Hematopoietic multipotent progenitor cell treated with erythropoietin and hydrocortisone succinate and interleukin-3 and kit ligand, for 15 days (in vitro differentiated cells): ENCODE data around the gene GNG7.

Source experiments
- DNase-seq: peaks from one replicate; pipeline ENCODE4 v3.0.0-alpha.2; 2015; ENCODE audit warnings: low spot score

GNG7 gene

GRCh38 chr19:2702170-2703076 lies at the start of gene GNG7:
TSS of gene GNG7 (minus strand) at chr19:2702694. CDS start at chr19:2520688, 182,006 bp downstream.
- peak; percentile 80 for DNase-seq

- no peak for DNase-seq
Observed at GRCh38 chr19:2751438-2751830, 48.9 kb upstream of the GNG7 start.

- no peak for DNase-seq
Observed at GRCh38 chr19:2750808-2751437, 48.4 kb upstream of the GNG7 start.

DNA sequence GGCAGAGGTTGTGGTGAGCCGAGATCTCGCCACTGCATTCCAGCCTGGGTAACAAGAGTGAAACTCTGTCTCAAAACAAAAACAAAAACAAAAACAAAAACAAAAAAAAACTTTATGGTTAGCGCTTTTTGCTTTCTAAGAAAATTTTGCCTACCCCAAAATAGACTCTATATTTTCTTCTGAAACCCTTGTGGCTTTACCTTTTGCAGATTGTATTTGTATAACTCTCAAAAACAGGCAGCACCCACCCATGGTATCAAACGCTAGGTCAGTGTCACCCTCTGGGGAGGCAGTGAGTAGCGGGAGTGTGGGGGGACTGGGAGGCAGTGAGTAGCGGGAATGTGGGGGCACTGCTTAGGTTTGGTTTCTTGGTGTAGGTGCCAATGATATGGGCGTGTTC lies 44.9 kb upstream of the GNG7 start:
- no peak for DNase-seq

GRCh38 chr19:2744113-2744512 lies 41.6 kb upstream of the GNG7 start:
- DNase-seq = no peak

DNA sequence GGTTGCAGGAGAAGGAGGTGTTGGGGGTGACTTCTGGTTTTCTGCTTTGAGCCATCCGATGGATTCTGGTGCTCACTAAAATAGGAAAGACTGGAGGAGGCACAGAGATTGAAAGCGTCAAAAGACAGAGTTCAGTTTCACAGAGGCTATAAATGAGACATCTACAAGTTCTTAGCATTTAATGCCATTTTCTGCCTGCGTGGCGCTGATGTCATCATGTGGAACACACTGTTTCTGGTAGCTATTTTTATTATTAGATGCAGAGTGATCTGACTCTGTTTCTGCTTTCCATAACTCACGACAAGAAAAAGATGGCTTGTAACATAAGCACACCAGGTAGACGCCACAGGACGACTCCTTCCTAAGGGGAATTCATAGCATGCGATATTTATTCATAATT lies 40.6 kb upstream of the GNG7 start:
- DNase-seq = no peak

- DNase-seq = no peak
Observed at GRCh38 chr19:2740314-2740656, 37.8 kb upstream of the GNG7 start.

GRCh38 chr19:2739602-2740313 lies 37.3 kb upstream of the GNG7 start, which contains the start of gene SLC39A3:
TSS of gene SLC39A3 (minus strand) at chr19:2740017. CDS start at chr19:2737257, 2,760 bp downstream.
- DNase-seq = peak; percentile 95

GRCh38 chr19:2736550-2737190 lies 34.2 kb upstream of the GNG7 start:
- DNase-seq = no peak

DNA sequence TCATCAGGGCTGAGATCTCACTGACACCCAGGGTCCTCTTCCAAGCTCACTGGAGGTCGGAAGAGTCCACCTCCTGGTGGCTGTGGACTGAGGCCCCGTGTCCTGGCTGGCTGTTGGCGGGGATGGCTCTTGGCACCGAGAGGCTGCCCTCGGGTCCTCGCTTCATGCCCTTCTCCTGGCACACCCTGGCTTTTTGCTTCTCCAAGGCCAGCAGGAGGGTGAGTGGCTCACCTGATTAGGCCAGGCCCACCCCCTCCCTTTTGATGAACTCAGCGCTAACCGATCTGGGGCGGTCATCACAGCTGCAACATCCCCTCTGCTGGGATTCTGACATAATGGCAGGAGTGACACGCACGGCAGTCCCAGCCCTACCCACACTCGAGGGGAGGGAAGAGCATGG lies 32.9 kb upstream of the GNG7 start:
- no peak for DNase-seq

DNA sequence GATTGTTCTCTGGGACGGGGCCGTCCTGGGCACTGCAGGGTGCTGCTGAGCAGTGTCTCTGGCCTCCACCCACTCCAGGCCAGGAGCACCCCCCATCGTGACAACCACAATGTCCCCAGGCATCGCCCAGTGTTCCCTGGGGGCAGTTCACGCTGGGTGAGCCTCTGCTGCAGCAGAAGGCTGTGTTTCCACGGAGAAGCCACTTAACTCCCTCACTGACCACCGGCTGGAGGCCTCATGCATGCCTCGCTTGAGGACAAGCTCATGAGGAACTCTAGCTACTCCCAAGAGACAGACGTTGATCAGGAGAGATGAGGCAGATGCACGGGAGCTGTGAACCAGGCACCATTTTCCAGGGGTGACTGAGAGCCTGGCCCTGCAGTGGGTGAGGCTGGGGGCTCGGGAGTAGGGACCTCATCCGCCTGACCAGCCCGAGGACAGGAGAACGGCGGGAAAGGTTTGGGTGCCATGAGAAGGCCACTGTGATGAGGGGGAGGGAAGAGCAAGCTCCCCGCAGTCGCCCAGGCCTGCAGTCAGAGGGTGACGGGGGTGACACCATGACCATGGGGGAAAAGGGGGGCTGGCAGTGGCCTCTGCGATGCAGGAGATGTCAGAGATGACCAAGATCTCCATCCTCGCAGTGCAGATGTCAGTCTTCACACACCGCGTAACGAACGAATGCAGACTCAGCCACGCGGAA lies 32.2 kb upstream of the GNG7 start:
- no peak for DNase-seq

DNA sequence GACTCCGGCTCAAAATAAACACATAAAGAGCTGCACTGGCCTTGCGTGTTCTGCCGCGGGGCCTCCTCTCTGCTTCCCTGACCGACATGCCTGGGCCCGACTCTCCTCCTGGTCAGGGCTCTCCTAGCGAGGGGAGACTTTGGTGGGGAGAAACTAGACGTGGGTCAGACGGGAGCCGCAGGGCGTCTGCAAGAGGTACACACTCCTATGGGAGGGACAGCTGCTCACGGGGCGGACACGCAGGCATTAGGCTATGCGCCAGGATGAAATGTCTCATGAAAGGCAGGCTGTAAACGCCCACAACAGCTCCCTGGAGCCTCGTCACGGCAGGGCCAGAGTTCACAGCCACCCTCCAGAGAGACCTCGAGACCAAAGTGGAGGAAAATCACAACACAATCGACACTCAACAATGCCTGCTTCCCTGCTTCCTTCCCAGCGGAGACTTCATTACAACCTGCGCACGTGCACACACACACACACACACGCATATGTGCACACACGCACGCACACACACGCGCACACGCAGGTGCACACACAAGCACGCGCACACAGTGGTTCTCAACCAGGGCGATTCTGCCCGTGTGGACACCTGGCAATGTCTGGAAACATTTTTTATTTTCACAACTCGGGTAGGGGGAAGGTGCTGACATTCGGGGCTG lies 31.6 kb upstream of the GNG7 start:
- no peak for DNase-seq

GRCh38 chr19:2732883-2733282 lies 30.4 kb upstream of the GNG7 start:
- no peak for DNase-seq

GRCh38 chr19:2732157-2732725 lies 29.7 kb upstream of the GNG7 start:
- no peak for DNase-seq

GRCh38 chr19:2731181-2731995 lies 28.9 kb upstream of the GNG7 start:
- DNase-seq = no peak

DNA sequence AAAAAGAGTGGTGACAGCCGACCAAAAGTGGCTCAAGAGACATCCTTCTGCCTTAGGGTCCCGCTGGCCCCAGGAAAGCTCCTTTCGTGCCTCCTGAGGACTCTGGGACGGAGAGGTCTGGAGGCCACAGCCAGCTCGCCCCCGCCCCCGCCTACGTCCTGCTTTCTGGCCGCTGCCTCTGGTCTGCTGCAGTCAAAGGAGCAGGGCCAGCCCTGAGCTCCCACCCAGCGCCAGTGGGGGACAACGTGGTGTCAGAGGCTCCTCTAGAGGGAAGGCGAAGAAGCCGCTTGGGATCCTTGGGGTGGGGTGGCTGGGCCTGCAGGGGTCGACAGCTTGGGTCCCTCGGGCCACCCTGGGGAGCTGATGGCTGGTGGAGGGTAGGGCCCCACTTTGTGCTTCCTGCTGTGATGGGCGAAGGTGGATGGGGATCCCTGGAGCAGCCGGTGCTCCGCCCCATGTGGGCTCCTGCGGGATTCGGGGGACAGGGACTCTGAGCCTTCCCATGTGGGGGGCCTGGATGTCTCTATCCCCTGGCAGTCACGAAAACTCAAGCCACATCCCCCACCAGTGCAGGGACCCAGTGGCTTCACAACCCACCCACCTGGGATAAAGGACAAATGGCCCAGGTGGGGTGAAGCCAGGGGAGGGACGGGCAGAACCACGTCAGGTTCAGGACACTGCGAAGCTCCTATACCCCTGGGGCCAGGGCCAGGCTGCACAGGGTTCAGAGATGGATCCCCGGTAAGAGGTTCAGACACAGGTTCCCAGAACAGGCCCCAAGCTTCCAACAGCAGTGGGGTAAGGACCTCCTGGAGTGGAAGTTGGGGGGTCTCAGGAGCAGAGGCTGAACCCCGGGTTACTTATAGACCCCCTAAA lies 27.7 kb upstream of the GNG7 start:
- DNase-seq = no peak

DNA sequence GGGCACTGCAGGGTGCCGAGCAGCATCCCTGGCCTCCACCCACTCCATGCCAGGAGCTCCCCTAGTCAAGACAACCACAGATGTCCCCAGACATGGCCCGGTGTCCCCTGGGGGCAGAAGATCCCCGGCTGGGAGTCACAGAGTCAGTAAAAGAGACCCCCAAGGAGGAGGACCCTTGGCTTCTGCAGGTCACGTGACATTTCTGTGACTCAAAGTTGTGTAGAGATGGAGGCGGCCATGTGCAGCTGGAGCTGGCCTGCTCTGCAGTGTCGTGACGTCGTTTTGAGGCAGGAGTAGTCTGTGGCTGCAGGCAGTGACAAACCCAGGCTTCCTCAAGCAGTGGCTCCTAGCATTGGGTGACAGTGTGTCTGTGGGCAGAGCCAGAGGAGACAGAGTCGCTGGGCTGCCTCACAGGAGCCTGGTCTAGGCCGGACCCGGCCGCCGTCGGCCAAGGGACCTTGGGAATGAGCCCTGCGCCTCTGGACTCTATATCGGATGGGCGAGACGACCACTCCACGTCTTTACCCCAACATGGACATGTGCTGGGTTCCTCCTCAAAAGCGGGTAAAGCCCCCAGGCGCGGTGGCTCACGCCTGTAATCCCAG lies 26.4 kb upstream of the GNG7 start:
- no peak for DNase-seq

- no peak for DNase-seq
Observed at GRCh38 chr19:2727640-2727944, 25.1 kb upstream of the GNG7 start.
